HG03045 (cell line): ENCODE measurements around the gene CIDEA.

Experiments used
- ATAC-seq: cut with Tn5 transposase; IDR thresholded peaks from one replicate; pipeline ENCODE4 v1.9.1; 2021; ENCODE audit warnings: mild to moderate bottlenecking, moderate library complexity; ENCODE audit not compliant: unreplicated experiment

Gene CIDEA

DNA sequence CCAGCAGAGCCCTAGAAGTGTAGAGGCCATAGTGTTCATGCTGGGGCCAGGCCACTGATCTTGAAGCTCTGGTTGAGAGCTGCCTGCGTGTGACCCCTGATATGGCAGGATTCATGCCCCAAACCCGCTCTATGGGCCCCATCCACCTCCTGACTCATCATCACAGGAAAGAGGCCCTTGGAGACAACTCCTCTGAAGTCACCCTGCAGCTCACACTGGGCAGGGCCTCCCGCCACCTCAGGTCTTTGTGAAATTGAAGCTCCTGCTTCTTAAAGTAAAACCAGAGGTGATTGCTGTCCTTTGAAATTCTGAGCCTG is 41.9 kb downstream of the CIDEA start:
- no peak for ATAC-seq

DNA sequence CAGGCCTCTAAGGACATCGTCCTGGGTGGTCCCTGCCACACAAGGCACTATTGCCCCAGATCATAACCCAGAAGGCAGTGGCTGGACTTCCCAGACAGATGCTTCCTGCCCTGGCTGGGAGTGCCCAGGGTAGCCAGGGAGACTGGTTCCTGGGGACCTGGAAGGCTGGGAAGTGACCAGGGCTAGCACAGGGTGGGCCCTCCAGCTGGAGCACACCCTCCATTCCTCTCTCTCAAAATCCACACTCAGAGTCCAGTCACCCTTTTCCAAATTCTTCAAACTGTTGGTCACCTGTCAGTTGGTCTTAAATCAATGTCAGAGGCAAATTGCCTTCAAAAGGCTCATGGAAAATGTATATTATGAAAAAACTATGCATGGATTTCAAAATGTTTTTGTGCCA is 42.3 kb downstream of the CIDEA start:
- ATAC-seq = no peak

GRCh38 chr18:12299862-12300261 is 45.7 kb downstream of the CIDEA start:
- no peak for ATAC-seq

DNA sequence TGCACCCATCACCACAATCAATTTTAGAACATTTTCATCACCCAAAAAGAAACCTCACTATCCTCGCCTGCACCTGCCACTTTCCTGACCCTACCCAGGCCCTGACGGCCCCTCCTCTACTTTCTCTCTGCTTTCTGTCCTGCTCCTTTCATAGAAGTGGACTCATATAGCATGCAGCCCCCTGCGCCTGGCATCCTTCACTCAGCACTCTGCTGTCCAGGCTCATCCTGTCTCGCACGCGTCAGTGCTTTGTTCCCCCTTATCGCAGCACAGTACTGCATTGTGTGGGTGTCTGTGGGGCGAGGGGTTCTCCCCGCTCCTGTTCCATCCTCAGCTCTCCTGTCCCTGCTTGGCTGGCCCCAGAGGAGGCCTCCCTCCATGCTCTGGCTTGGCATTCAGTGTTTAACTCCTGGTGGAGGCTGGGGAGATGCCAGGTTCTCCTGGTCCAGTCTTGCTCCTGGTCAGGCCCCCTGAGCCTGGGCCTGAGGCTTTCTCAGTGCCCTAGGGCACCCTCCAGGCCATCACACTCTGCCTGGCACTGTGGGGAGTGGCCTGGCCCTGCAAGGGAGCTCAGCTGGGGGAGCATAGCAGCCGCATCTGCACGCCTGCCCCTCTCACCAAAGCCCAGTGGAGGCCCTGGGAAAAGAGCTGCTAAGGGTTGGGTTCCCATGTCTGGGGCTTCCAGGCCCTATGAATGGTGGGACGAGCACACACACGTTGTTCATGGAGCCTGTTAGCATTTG is 47.3 kb downstream of the CIDEA start:
- ATAC-seq = no peak

DNA sequence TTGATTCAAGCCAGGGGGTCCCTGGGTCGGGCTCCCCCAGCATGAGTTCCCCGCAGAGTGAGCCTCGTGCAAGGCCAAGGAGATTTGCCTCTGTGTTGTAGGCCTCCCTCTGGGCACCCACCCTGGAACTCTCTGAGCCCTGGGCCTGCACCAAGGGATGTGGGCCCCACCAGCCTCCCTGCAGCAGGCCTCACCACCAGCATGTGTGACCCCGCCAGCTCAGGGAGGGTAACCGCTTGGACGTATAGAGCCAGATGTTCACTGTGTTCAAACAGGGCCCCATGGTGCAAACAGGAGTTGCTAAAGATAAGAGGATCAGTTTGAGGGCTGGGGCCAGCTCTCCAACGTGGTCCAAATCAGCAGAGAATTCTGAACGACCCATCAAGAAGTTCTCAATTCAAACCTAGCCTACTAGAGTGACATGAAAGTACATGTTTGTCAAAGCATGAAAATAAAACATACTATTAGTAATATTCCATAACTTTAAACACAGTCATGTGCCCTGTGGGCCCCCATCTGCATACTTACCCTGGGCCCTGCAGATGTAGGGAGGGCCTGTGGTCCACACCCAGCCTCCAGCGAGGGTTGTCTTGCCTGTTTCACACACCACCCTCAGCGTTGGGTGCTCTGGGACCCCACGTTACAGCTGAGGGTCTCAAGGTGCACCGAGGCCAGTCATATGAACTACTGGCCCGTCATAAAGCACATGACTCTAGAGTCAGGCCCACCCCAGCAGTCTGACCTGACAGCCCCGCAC is 48.4 kb downstream of the CIDEA start:
- ATAC-seq = no peak

GRCh38 chr18:12304351-12305210 is 50.4 kb downstream of the CIDEA start:
- ATAC-seq = no peak

GRCh38 chr18:12305211-12305610 is 51.0 kb downstream of the CIDEA start:
- no peak for ATAC-seq

GRCh38 chr18:12305930-12306629 is 51.9 kb downstream of the CIDEA start:
- no peak for ATAC-seq

DNA sequence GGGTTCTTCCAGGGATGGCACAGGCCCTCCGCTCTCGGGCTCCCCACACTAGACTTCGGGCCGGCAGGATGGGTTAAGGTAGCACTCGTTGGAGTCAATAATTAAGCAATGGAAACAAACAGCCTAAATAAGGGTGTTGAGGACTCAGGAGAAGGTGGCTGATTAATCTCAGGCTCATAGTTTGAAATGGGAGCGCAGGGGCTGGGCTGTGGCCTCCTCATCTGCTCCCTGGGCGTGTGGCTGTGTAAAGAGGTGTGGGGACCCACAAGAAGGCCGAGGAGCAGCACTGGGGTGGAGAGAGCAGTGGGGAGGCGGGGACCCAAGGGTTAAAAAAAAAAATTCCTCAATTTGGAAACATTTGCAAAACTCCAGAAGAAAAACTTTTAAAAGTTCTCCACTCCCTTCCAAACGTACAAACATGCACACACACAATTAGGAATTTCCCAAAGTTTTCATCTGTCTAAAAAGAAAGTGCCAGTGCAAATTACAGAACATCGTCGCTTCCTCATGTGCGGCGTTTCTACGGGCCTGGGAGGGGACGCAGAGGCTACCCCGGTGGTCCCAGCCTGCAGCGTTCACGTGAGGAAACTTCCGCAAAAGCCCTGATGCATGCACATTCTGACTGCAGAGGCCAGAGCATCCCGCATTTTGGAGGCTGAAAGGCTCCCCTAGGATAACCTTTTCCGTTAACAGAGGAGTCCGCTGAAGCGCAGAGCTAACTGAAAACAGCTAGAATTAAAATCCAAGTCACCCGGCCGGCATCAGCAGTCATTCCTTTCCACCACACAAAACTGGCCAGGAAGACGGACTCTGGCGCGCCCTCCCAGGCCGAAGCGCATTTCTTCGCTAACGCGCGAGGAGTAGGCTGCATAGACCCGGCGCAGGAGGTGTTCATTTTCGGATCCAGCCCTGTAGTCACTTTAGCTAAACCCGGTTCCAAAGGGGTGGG is 52.9 kb downstream of the CIDEA start:
- ATAC-seq = no peak

DNA sequence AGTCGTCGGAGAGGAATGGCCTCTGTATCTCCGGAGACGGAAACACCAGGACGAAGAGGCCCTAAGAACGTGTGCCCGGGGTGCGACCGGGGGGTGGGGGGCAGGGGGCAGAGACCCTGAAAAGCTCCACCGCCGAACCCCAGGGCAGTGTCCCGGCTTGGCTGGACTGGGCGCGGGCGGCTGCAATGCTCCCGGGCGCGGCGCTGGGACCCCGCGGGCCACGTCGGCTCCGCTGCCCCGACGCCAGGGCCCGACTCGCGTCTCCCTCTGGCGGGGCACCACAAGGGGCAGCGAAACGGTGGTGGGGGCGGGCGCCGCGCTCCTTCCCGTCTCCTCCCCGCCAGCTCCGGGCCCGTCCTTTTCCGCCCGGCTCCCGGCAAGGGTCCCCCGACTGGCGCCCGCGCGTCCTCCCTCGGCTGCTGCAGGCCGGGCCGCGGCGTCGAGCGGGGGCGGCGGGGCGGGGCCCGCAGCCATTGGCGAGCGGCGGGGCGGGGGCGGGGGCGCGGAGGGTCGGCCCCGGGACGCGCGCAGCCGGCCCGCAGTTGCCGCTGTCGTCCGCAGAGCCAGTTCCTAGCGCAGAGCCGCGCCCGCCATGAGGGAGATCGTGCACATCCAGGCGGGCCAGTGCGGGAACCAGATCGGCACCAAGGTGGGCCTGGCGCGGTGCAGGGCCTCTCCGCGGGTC is 53.7 kb downstream of the CIDEA start, which contains the start of gene TUBB6:
TUBB6 (plus strand) TSS at position 541 of the 685 bp plus-strand sequence; CDS start at position 593, 52 bp downstream.
- ATAC-seq = peak; percentile 62

- ATAC-seq = peak; percentile 56
Measured at GRCh38 chr18:12308386-12309100, 54.4 kb downstream of the CIDEA start.

- ATAC-seq = no peak
Measured at GRCh38 chr18:12309683-12310198, 55.6 kb downstream of the CIDEA start.

DNA sequence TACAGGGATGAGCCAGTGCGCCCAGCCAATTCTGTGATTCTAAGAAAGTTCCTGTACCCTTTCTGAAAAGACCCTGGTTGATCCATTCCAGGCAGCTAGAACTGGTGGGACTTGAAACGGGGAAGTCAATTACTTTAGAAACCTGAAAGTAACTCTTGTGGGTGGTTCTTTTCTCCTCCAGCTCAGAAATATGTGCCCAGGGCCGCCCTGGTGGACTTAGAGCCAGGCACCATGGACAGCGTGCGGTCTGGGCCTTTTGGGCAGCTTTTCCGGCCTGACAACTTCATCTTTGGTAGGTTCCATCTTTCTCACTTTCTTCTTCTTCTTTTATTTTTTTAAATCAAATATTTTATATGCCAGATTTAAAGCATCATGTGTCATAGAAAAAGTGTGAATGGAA is 56.6 kb downstream of the CIDEA start:
- no peak for ATAC-seq

- no peak for ATAC-seq
Measured at GRCh38 chr18:12312976-12313375, 58.8 kb downstream of the CIDEA start.

DNA sequence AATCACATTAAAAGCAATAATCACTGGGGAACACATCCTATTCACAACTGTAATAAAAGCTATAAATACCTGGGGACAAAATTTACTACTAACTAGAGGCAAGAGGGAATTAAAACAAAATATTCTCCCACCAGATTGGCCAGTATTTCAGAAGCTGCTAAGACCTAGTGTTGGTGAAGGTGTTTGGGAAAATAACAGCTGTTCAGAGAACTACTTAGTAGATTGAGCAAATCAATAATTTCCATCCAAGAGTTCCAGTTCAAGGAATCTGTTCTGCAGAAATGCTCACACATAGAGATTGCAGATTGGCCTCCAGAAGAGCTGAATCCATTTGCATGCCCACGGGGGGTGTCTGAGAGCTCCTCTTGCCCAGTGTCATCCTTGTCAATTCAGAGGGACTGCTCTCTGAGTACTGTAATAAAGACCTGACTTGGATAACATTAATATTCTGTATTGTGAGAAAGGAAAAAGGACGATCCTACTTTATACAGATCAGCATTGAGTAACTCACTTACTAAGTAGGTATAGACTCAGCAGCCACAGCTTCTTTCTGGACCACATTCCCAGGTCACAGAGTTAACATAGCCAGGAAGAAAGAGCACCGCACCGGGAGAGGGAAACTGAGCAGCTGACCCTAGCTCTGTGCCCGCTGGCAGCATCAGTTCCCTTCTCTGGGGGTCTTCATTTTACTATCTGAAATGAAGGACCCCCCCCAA is 59.5 kb downstream of the CIDEA start:
- no peak for ATAC-seq

- no peak for ATAC-seq
Measured at GRCh38 chr18:12314591-12315305, 60.6 kb downstream of the CIDEA start.

- ATAC-seq = no peak
Measured at GRCh38 chr18:12315490-12315889, 61.3 kb downstream of the CIDEA start.
